B cell (primary cell): Measurements from ENCODE around the gene DPP9. TPM values are rescaled to one million over a fixed set of nuclear protein-coding genes. Genes with fewer than 3 reads are reported as not detected.

Experiments used
- ATAC-seq: fragments of 200-7000 bp; cut with Tn5 transposase; one replicate; pipeline ENCODE4 v1.10.0; 2021; ENCODE audit warnings: low read depth, mild to moderate bottlenecking, moderate number of reproducible peaks, moderate library complexity
- CTCF ChIA-PET: fragments of 350-600 bp; sonication (Branson Sonifier 250); formaldehyde crosslinking; loops from one replicate; lab custom pipeline; 2021; ENCODE audit warnings: antibody characterized with exemption, inconsistent platforms; lab: Charles Lee
- POLR2A ChIA-PET: fragments of 350-600 bp; sonication (Branson Sonifier 250); formaldehyde crosslinking; loops from one replicate; lab custom pipeline; 2021; ENCODE audit warnings: antibody characterized with exemption; lab: Charles Lee
- DNase-seq: peaks from one replicate; pipeline ENCODE4 v3.0.0; 2013
- H2AFZ ChIP-seq: 2 replicates; pipeline ENCODE4 v1.6.1; 2012; ENCODE audit warnings: mild to moderate bottlenecking, low read depth, low read length; ENCODE audit not compliant: insufficient read depth, poor library complexity, severe bottlenecking
- H3K27ac ChIP-seq, 2 donors: 1 replicate in 1 of 2; 2 replicates in 1 of 2; pipeline ENCODE4 v1.5.1; 2012 to 2013; ENCODE audit warnings: low read length in 2 of 2, mild to moderate bottlenecking in 2 of 2, moderate library complexity in 1 of 2
- H3K27me3 ChIP-seq, 4 experiments: fragments of 200-600 bp in 1 of 4; sonication (generic) in 1 of 4; replicated peaks in 1 of 4; 1 replicate in 2 of 4; 2 replicates in 2 of 4; pipeline versions ENCODE4 v1.6.1 to v1.7.0; 2013 to 2016; ENCODE audit warnings: low read length in 3 of 4, mild to moderate bottlenecking in 2 of 4, mixed read lengths in 1 of 4, moderate library complexity in 1 of 4; ENCODE audit not compliant: insufficient read depth in 4 of 4, control insufficient read depth in 3 of 4; ENCODE audit errors: control extremely low read depth in 1 of 4
- H3K36me3 ChIP-seq, 2 experiments: replicated peaks in 1 of 2; 1 replicate in 1 of 2; 2 replicates in 1 of 2; pipeline versions ENCODE4 v1.6.1 to v1.7.1; 2013; ENCODE audit warnings: low read length in 1 of 2; ENCODE audit not compliant: insufficient read depth in 2 of 2, control insufficient read depth in 1 of 2; ENCODE audit errors: control extremely low read depth in 1 of 2, extremely low read depth in 1 of 2
- H3K4me1 ChIP-seq, 2 donors: fragments of 200-600 bp in 1 of 2; sonication (generic) in 1 of 2; 1 replicate in 1 of 2; 2 replicates in 1 of 2; pipeline versions ENCODE4 v1.5.1 to v1.6.1; 2013 to 2017; ENCODE audit warnings: low read length in 2 of 2; ENCODE audit not compliant: control insufficient read depth in 2 of 2, insufficient read depth in 2 of 2
- H3K4me2 ChIP-seq: replicated peaks from 2 replicates; pipeline ENCODE3; 2012; ENCODE audit warnings: mild to moderate bottlenecking, low read depth, low read length; ENCODE audit not compliant: poor library complexity, severe bottlenecking
- H3K4me3 ChIP-seq, 5 experiments: fragments of 200-600 bp in 1 of 5; sonication (generic) in 1 of 5; 1 replicate in 3 of 5; 2 replicates in 2 of 5; pipeline versions ENCODE4 v1.5.1 to v1.7.0; 2011 to 2016; ENCODE audit warnings: low read length in 4 of 5, mild to moderate bottlenecking in 4 of 5, low read depth in 2 of 5, control low read depth in 1 of 5, moderate library complexity in 1 of 5; ENCODE audit not compliant: insufficient read depth in 1 of 5; ENCODE audit errors: control extremely low read depth in 1 of 5, extremely low read depth in 1 of 5
- H3K79me2 ChIP-seq: fragments of 200-600 bp; sonication (generic); one replicate; pipeline ENCODE4 v1.6.0; 2016; ENCODE audit warnings: low read length; ENCODE audit not compliant: control insufficient read depth, insufficient read depth
- H3K9ac ChIP-seq: fragments of 200-600 bp; sonication (generic); 2 replicates; pipeline ENCODE4 v1.6.1; 2017; ENCODE audit warnings: mild to moderate bottlenecking, low read length, moderate library complexity
- H3K9me3 ChIP-seq, 3 donors: one replicate each; pipeline versions ENCODE4 v1.6.1 to v1.7.1; 2013; ENCODE audit warnings: low read length in 2 of 3; ENCODE audit not compliant: control insufficient read depth in 2 of 3, insufficient read depth in 1 of 3; ENCODE audit errors: control extremely low read depth in 1 of 3
- H4K20me1 ChIP-seq: 2 replicates; pipeline ENCODE4 v1.6.0; 2012; ENCODE audit warnings: mild to moderate bottlenecking, low read length; ENCODE audit not compliant: insufficient read depth, control insufficient read depth, poor library complexity, severe bottlenecking
- H3K27ac Mint-ChIP-seq: one replicate; pipeline ENCODE4 v1.8.0; 2021; ENCODE audit warnings: mixed read lengths
- H3K27me3 Mint-ChIP-seq: one replicate; pipeline ENCODE4 v1.8.0; 2021; ENCODE audit warnings: mixed read lengths
- H3K4me1 Mint-ChIP-seq: one replicate; pipeline ENCODE4 v1.8.0; 2021; ENCODE audit warnings: mixed read lengths
- H3K4me3 Mint-ChIP-seq: one replicate; pipeline ENCODE4 v1.8.0; 2021; ENCODE audit warnings: mixed read lengths
- H3K9me3 Mint-ChIP-seq: one replicate; pipeline ENCODE4 v1.8.0; 2022; ENCODE audit warnings: mixed read lengths; ENCODE audit not compliant: insufficient read depth
- CTCF ChIP-seq: fragments of 200-600 bp; IDR thresholded peaks from one replicate; pipeline ENCODE4 v1.8.0; 2022; ENCODE audit warnings: antibody characterized with exemption, mild to moderate bottlenecking
- EZH2 ChIP-seq: IDR thresholded peaks from 2 replicates; pipeline ENCODE4 v1.6.1; 2012; ENCODE audit warnings: borderline replicate concordance, low read depth, mild to moderate bottlenecking, moderate library complexity, low read length; ENCODE audit not compliant: insufficient read depth, poor library complexity, severe bottlenecking
- WGBS: methylation state at CpG from one replicate; pipeline ENCODE4 v1.1.5; 2013; ENCODE audit warnings: missing lambda C conversion rate; ENCODE audit not compliant: insufficient coverage; 5-methylcytosine and 5-hydroxymethylcytosine counted together
- intact Hi-C: fragments of 100-400 bp; cut with micrococcal nuclease; formaldehyde crosslinking; loops from one replicate; pipeline ENCODE4 v1.10.0; 2022
- polyA plus RNA-seq: library from polyadenylated mRNA; depleted of rRNA; stranded (reverse); fragments of >200 nt; gene quantifications from 2 replicates; pipeline ENCODE4 v1.2.3, GENCODE V29; 2012
- total RNA-seq, 2 donors: library from RNA; stranded (reverse); fragments of 120-200 nt in 1 of 2; gene quantifications; 1 replicate in 1 of 2; 2 replicates in 1 of 2; pipeline versions ENCODE4 v1.2.3 to v1.2.4, GENCODE V29; 2013 to 2022

Gene DPP9
- total and polyA plus RNA-seq, 2 donors (not counting 1 experiment from before 2014, with no cell fraction given) = 47.3 to 109 TPM

GRCh38 chr19:4717966-4718701, 5.5 kb downstream of the DPP9 start:
- ChIA-PET CTCF (interaction anchor here (0.6 to 1.3 kb wide), 2 partner anchors 82 to 195 kb away, joined by 4 to 7 read pairs; no protein-coding TSS in a partner anchor), POLR2A (no interaction called here)
- Mint-ChIP-seq H3K27me3 (no peaks in the 10 kb centered on the region), H3K4me3 (no peak overlapping the region), H3K4me1 (peaks cover 30% of the 10 kb centered on the region), H3K27ac (no peak overlapping the region), H3K9me3 (no peaks in the 10 kb centered on the region)
- peaks cover 15 to 17% of the 10 kb centered on the region in 2 donors for H3K4me1 ChIP-seq
- no peak overlapping the region for H3K9ac ChIP-seq
- peaks cover 52% of the 10 kb centered on the region for H3K79me2 ChIP-seq
- H3K27me3 ChIP-seq = no peaks in the 10 kb centered on the region
- TF ChIP-seq EZH2 (no peak), CTCF (no peak)
- 97% methylated on average over 12 of the region's 15 CpGs for WGBS
- H3K9me3 ChIP-seq = no peaks in the 10 kb centered on the region
- H3K36me3 ChIP-seq = peaks cover 0 to 57% of the 10 kb centered on the region in 2 experiments
- no peak for DNase-seq
- no peak overlapping the region for H3K4me2 ChIP-seq
- no peak overlapping the region for H3K4me3 ChIP-seq
- H4K20me1 ChIP-seq = peaks cover 43% of the 10 kb centered on the region
- ATAC-seq = no peak
- no peak overlapping the region for H2AFZ ChIP-seq
- no peak overlapping the region for H3K27ac ChIP-seq
- intact Hi-C loops = no loop called here

GRCh38 chr19:4717191-4717965, 6.3 kb downstream of the DPP9 start:
- Mint-ChIP-seq H3K4me1 (peaks cover 22% of the 10 kb centered on the region), H3K4me3 (no peak overlapping the region), H3K27ac (no peak overlapping the region), H3K9me3 (no peaks in the 10 kb centered on the region), H3K27me3 (no peaks in the 10 kb centered on the region)
- no peak overlapping the region for H3K9ac ChIP-seq
- no peak overlapping the region for H3K4me2 ChIP-seq
- ATAC-seq = no peak
- H3K27me3 ChIP-seq = no peaks in the 10 kb centered on the region
- H3K4me1 ChIP-seq = peaks cover 8 to 9% of the 10 kb centered on the region in 2 donors
- no peak overlapping the region for H3K27ac ChIP-seq
- POLR2A ChIA-PET = no interaction called here
- H3K79me2 ChIP-seq = peaks cover 44% of the 10 kb centered on the region
- peaks cover 35% of the 10 kb centered on the region for H4K20me1 ChIP-seq
- no peak overlapping the region for H2AFZ ChIP-seq
- no peak overlapping the region for H3K4me3 ChIP-seq
- 95% methylated on average over 15 of the region's 23 CpGs for WGBS
- no peaks in the 10 kb centered on the region for H3K9me3 ChIP-seq
- no peak for DNase-seq
- CTCF ChIA-PET = interaction anchor here (0.6 to 1.3 kb wide), 2 partner anchors 81 to 196 kb away, joined by 4 to 7 read pairs; no protein-coding TSS in a partner anchor
- intact Hi-C loops = no loop called here
- H3K36me3 ChIP-seq = peaks cover 0 to 64% of the 10 kb centered on the region in 2 experiments
- no peak for TF ChIP-seq CTCF
- TF ChIP-seq EZH2 = no peak
